Liver (tissue), 3 donors: Measurements from ENCODE around the gene NR2C2AP.

ENCODE experiments used
- ATF3 ChIP-seq: IDR thresholded peaks from 2 replicates; pipeline ENCODE4 v1.6.1; 2016; ENCODE audit warnings: antibody characterized with exemption
- EGR1 ChIP-seq, 2 donors: IDR thresholded peaks; 2 replicates each; pipeline ENCODE4 v1.6.1; 2016 to 2018; ENCODE audit warnings: antibody characterized with exemption in 2 of 2, low read depth in 2 of 2
- MAX ChIP-seq: IDR thresholded peaks from 2 replicates; pipeline ENCODE4 v1.6.1; 2016; ENCODE audit warnings: antibody characterized with exemption
- NR2F2 ChIP-seq: IDR thresholded peaks from 2 replicates; pipeline ENCODE4 v1.6.1; 2016; ENCODE audit warnings: antibody characterized with exemption
- RAD21 ChIP-seq, 2 donors: IDR thresholded peaks; 2 replicates each; pipeline ENCODE4 v1.6.1; 2016; ENCODE audit warnings: antibody characterized with exemption in 2 of 2, mild to moderate bottlenecking in 2 of 2
- REST ChIP-seq: IDR thresholded peaks from 2 replicates; pipeline ENCODE4 v1.6.1; 2016; ENCODE audit warnings: antibody characterized with exemption, mild to moderate bottlenecking
- SP1 ChIP-seq: IDR thresholded peaks from 2 replicates; pipeline ENCODE4 v1.6.1; 2018; ENCODE audit warnings: antibody characterized with exemption, mild to moderate bottlenecking
- TAF1 ChIP-seq: conservative IDR thresholded peaks from 2 replicates; pipeline ENCODE4 v1.6.1; 2016; ENCODE audit warnings: antibody characterized with exemption, mild to moderate bottlenecking
- YY1 ChIP-seq: IDR thresholded peaks from 2 replicates; pipeline ENCODE4 v1.6.1; 2016; ENCODE audit warnings: antibody characterized with exemption, mild to moderate bottlenecking
- TF ChIP-seq, protein P1 (sequence below): fragments of 150-350 bp; IDR thresholded peaks from 2 replicates; pipeline ENCODE4 v1.5.1; 2017; ENCODE audit warnings: improper control_type of control experiment, low read depth, low read length; ENCODE audit not compliant: missing input control
- donor health status: healthy.
- donor health status: healthy.

- TF ChIP-seq, protein P1, sequence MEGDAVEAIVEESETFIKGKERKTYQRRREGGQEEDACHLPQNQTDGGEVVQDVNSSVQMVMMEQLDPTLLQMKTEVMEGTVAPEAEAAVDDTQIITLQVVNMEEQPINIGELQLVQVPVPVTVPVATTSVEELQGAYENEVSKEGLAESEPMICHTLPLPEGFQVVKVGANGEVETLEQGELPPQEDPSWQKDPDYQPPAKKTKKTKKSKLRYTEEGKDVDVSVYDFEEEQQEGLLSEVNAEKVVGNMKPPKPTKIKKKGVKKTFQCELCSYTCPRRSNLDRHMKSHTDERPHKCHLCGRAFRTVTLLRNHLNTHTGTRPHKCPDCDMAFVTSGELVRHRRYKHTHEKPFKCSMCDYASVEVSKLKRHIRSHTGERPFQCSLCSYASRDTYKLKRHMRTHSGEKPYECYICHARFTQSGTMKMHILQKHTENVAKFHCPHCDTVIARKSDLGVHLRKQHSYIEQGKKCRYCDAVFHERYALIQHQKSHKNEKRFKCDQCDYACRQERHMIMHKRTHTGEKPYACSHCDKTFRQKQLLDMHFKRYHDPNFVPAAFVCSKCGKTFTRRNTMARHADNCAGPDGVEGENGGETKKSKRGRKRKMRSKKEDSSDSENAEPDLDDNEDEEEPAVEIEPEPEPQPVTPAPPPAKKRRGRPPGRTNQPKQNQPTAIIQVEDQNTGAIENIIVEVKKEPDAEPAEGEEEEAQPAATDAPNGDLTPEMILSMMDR = no peak
- TF ChIP-seq MAX (no peak), ATF3 (no peak), EGR1 (IDR thresholded peaks at IDR 0.05; ENCODE audit: low read depth in 2 of 2) (no peak), REST (no peak), RAD21 (IDR thresholded peaks at IDR 0.05) (no peak), SP1 (no peak), NR2F2 (no peak), YY1 (no peak), TAF1 (no peak)
These were observed 19.8 kb upstream of the NR2C2AP start for GRCh38 chr19:19223060-19223459.
